GM19043 (cell line): ENCODE measurements around the gene B4GALT1.
A peak's percentile ranks its signal among the peaks of the same experiment; 100 is the strongest.
"Not testable (repeated sequence)": the region's sequence is repeated elsewhere in the genome, so short reads cannot be mapped to it uniquely, and the experiment has no call there.

ENCODE experiments used
- ATAC-seq: cut with Tn5 transposase; IDR thresholded peaks from one replicate; pipeline ENCODE4 v1.9.1; 2021; ENCODE audit warnings: low read depth; ENCODE audit not compliant: unreplicated experiment

B4GALT1 gene

DNA sequence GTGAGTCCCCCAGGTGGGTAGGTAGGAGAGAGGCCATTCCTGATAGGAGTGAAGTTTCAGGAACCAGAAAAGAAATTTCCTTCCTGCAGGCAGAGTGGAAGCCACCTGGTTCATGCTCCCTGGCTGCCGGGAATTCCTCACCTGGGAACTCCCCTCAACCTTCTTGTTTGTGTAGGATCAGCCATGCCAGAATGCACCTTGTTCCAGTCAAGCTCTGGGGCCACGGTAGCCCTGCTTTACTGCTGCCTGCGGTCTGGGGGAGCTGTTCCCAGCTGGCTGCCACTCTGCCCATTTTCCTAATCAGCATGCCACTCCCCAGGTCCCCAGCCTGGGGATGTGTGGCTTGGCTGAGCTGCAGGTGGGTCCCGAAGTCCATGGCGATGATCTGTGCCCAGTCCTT is 18.7 kb upstream of the B4GALT1 start:
- no peak for ATAC-seq

DNA sequence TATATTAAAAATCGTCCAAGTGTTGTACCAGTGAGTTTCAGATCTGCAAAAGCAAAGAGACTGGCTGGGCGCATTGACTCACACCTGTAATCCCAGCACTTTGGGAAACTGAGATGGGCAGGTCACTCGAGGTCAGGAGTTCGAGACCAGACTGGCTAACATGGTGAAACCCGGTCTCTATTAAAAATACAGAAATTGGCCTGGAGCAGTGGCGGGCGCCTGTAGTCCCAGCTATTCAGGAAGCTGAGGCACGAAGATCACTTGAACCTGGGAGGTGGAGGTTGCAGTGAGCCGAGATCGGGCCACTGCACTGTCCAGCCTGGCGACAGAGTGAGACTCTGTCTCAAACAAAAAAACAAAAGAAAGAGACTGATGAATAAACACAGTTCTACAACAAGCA is 18.3 kb upstream of the B4GALT1 start:
- no peak for ATAC-seq

DNA sequence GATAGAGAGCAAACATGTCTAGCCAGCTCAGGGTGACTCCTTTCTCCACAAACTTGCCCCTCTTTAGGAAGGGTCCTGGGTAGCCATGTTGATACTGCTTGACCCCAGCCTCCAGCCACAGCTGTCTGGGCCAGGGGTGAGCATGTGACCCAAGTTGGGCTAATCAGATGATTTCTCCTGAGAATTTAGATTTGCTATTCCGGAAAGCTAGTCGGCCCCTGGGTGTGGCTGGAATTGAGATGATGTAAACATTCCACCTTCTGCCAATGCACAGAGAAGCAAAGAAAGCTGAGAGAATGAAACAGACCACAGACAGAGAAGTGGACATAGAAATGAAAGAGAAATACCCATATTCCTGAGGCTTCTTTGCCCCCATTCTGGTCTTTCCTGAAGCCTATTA is 17.8 kb upstream of the B4GALT1 start:
- ATAC-seq = no peak

DNA sequence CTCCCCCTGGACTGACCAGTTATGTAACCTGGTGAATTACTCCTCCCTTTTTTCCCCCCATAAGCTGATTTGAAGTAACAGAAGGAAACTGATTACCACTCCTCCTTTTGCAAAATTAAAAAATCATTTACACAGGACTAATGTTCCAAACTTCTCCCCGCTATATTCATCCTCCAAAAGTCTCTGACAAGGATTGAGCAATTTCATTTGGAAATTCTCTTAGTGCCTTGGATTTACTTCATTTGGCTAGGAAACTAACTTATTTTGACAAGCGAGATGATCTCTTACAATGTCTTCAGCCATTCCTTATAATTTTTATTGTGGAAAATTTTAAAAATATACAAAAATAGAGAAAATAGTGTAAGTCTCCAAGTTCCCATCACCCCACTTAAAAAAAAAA is 15.4 kb upstream of the B4GALT1 start:
- no peak for ATAC-seq

DNA sequence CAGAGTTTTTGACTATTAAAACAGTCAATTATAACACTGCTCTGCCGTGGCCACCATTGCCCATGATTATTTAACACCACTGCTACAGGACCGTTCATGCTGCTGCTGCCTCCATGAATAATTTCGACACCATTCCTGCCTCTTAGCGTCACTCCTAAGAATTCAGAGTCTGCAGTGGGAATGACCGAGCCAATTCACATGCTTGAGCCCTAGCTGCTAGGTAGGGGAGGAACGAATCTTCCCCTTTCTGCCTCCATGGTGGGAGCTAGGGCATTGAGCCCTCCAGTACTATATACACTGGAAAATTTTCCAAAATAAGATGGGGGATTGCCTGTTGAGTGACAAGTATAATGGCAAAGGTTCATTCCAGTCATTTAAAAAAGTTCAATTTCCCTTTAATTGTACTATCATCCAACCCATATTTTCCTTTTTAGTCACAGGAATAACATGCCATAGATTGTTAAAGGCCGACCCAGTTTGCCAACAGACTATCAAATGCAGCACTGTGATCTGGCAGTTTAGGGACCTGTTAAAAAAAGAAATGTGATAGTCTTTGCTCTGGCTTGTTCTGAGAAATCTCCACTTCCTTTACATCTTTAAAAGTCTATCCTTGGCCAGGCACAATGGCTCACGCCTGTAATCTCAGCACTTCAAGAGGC is 13.5 kb upstream of the B4GALT1 start:
- no peak for ATAC-seq

DNA sequence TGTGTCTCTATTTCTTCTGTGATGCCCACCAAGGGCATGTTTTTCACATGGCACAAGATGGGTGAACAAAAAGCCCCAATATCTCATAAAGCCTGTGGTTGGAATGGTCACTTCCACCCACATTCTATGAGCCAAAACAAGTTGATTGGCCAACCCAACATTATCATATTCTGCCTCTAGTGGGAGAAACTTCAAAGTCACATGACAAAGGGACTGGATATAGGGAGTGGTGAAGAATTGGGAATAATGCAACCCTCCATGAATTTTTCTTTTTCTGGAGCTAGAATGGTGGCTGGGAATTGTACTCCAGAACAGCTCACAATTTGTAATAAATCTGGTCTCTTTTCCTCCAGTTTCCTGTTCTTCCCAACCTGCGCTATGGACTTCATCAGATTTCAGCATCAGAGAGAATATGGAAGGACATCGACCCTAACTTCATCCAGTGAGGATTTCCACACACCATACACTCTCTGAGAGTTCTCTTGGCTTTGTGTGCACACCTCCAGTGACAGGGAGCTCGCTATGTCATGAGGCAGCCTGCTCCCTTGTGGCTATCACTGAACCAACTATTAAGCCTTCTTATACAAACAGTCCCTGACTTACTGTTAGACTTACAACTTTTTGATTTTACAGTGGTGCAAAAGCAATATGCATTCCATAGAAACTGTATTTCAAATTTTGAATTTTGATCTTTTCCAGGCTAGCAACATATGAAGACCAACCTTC is 12.0 kb upstream of the B4GALT1 start:
- ATAC-seq = no peak

DNA sequence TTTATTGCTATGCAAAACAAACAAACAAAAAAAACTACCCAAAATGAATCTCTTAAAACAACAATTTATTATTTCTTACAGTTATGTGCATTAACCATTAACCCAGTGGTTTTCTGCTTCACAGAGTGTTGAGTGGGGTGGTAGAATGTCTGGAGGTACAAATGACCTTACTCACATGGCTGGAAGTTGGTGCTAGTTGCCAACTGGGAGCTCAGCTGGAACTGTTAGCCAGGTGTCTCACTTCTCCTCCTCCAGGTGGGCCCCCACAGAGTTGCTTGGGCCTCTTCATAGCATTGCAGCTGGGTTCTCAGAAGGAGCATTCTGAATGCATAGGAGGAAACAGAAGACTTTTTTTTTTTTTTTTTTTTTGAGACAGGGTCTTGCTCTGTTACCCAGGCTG is 10.5 kb upstream of the B4GALT1 start:
- peak; percentile 87 for ATAC-seq

DNA sequence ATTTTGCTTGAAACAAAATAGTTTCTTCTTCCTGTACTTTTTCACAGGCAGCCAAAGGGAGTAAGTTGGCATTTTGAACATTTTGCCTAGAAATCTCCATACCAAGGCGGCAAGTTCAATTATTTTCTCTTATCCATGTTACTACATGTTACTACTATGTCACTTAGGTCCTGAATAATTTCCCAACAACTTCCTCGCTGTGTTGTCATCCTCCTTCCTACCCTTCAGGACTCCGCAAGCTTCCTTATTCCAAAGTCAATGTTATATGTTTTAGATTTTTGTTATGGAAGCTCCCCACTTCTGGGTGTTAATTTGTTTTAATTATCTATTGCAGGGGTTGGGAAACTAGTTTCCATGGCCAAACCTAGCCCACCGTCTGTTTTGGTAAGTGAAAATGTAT is 9.9 kb upstream of the B4GALT1 start:
- ATAC-seq = no peak

DNA sequence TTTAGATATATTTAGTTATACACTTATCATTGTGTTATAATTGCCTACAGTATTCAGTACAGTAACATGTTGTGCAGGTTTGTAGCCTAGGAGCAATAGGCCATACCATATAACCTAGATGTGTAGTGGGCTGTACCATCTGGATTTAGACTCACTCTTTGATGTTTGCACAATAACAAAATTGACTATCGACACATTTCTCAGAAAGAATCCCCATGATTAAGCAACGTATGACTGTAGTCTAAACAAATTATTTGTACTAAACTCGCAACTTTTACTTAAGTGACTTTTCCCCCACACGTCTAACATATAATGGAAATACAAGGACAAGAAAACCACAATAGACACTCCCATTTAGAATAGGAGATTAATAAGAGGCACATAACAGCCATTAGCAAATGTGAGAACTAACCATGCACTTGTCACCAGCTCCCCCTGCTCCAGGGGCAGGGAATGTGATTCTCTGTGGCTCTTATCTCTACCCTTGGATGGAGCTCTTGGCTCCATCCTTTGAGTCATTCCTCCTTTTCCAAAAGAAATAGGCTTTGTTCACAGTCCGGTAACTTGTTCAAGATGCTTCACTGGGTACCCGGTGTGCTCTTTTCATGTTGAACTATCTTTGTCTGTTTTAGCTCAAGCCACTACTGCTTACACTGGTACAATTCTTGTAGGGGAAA is 8.7 kb upstream of the B4GALT1 start:
- ATAC-seq = no peak

DNA sequence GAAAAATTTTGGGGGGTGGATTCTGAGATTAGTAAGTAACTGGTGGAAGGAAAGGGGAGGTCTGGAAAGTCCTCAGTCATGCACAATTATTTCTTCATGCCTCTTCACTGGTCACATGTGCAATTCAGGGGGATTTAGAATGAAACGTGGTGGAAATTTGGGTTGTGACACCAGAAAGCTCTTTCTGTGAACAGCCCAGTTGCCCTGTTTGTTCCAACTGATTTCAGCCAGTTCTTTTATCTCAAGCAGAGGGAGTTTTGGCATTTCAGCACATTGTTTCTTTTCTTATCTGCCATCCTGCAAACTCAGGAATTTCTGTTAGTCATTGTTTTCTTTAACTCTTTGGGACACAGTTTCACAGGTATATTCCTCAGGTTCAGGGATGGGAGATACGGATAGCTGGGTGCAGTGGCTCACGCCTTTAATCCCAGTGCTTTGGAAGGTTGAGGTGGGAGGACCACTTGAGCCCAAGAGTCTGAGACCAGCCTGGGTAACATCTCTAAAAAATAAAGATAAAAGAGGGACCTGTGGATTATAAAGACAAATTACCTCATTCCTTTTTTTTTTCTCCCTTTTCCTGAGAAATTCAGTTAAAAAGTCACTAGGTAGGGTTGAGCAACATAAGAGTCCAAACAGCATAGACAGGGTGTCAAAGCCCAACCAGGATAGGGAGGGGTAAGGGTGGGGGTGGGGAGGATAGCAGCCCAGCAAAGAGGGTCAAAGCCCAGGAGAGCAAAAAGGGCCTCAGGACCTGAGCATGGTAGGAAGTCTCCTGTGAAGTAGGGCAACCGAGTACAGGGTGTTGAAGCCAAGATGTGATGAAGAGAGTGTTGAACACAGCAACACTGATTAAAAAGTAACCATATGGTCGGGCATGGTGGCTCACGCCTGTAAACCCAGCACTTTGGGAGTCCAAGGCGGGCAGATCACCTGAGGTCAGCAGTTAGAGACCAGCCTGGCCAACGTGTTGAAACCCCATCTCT is 5.4 kb upstream of the B4GALT1 start:
- no peak for ATAC-seq

DNA sequence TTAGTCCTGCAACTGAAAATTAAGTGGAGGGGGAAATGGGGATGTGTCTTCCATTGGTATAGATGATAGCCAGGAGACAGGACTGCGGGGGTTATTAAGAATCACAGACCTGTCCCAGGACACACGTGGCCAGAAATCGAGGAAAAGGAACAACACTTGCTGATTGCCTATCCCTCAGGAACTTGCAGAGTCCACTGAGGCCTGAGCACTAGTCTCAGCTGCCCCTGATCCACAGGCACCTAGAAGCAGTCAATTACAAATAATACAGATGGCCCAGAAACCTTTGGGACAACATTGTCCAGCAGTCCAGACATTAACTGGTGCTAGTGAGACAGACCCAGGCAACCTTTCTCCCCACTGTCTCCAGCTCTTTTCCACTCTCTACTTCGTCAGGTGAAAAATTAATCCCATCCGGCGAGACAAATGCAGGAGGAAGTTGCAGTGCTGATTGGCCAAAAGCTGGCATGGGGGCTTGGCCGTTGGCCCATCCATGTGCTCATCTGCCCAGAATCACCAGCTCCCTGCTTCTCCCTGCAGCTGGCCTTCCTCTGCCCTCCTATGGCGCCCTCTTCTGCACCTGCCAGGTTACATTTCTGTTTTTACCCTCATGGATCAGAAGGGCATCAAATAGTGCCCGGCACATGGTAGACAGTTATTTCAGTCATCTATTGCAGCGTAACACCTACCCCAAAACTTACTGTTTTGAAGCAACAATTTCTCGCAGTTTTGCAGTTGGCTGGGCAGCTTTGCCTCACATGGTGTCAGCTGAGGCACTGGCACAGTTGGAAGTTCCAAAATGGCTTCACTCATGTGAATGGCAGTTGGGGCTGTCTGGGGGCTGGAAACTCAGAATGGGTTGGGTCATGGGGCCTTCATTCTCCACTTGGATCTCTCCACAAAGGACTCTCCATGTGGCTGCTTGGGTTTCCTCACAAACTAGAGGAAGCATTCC is 3.6 kb upstream of the B4GALT1 start:
- ATAC-seq = no peak

DNA sequence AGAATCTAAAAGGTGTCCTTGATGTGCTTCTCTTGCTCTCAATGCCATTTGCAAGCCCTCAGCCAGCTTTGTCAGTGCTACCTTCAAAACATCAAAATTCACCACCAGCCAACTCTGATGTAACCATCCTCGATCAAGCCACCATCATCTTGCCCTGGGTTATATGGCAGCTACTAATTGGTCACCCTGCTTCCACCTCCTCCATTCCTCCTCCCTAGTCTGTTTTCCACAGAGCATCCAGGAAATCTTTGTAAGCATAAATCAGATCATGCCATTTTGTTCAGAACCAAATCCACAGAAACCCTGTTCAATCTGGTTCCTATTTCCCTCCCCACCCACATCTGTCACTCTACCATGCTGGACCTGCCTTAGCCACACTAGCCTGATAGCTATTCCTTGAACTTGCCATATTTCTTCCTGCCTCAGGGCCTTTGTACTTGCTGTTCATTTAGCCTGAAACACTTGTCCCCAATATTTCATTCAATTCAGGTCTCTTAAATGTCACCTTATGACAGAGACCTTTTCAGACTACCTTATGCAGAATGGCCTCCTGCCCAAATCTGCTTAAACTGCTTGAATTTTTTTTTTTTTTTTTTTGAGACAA is 1.9 kb upstream of the B4GALT1 start:
- ATAC-seq = no peak

DNA sequence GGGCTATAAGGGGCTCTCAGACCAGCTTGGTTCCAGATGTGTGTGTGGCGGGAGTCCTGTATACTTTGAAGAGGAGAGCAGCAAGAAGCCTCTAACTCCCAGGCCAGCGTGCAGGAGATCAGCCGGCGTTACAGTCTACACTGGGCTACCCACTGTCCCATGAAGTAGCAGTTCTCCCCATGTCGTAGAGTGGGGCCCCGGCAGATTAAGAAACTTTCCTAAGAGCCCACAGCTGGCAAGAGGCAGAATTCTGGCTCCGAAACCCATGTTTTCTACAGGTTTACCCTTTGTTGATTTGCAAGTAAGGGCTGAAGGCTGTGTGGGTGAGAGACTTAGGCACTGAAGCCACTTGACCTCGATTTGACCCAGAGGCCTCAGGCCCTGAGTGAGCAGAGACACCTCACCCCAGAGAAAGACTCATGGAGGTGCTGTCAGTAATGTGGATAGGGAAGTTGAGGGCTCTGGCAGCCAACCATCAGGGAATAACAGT is 881 bp upstream of the B4GALT1 start:
- ATAC-seq = no peak

DNA sequence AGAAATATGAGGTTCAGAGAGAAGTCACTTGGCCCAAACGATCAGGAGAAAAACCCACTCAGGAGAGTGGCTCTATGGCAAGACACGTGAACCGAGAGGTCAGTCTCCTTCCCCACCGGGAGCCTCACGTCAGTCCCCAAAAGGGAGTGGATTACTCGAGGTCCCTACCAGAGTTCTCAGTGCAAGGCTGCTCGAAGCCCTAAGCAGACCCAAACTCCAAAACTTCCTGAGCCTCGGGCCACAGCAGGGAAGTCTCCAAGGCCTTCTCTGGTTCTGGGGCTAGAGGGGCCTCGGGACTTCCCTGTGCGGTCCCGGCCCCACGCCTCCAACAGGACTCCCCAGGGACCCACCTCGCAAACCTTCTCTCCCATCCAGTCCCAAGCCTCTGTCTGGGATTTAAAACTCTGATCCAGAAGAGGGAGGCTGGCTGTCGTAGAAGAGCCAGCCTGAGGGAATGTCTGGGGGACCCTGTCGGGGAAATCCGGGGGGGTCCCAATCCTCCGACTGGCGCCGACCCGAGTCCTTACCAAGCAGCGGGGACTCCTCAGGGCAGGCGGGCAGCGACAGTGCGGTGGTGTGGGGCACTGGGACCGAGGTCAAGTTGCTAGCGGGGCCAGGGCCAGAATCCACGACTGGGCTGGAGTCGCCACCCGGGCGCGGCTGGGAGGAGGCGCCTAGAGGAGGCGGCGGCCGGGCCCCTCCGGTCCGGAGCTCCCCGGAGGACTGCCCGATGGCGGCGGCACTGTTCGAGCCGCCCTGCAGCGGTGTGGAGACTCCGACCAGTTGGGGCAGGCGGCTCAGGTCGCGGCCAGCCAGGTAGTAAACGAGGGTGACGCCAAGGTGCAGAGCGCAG is 679 bp downstream of the B4GALT1 start:
- ATAC-seq = peak; percentile 1

DNA sequence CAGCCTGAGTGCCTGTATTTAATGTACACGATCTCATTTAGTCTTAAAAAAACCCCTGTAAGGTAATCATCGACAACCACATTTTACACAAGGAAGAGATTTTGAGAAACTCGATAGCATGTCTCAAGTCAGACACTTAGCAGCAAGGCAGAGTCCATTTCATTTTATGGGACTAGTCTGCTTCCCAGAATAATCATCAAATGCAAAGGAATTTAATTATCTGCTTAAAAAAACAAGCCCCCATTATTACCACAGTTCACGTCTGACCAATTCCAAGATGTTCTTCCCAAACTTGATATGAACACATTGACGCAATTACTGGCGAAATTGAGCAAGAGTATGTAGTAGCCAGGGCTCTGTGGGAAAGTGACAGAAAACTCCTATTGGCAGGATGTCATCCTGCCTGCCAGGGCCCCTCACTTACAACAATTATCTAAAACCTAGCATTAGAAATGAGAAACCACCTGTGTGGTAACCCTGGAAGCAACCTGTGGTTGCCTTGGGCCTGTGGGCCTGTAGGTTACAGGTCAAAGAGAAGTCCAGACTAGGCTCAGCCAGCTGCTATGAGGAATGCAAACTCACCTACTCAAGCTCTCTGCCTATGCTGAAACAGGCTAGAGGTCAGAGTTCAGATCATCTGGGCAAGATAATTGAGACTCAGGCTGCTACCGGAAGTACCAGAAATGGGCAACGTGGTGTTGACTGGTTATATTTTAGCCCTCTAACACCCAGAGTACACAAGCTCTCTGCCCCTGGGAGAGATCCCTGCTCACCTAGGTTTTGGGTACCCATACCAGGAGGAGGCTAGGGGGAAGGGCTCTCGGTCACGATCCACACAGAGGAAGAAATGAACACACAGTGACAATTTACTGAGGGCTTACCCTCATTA is 1.6 kb downstream of the B4GALT1 start:
- ATAC-seq = no peak

DNA sequence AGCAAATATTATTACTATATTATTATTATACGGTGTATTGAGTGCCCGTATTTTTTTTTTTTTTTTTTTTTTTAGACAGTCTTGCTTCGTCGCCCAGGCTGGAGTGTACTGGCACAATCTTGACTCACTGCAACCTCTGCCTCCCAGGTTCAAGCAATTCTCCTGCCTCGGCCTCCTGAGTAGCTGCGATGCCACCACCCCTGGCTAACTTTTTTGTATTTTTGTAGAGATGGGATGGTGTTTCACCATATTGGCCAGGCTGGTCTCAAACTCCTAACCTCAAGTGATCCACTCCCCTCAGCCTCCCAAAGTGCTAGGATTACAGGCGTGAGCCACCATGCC is 2.2 kb downstream of the B4GALT1 start:
- ATAC-seq = not testable (repeated sequence)

DNA sequence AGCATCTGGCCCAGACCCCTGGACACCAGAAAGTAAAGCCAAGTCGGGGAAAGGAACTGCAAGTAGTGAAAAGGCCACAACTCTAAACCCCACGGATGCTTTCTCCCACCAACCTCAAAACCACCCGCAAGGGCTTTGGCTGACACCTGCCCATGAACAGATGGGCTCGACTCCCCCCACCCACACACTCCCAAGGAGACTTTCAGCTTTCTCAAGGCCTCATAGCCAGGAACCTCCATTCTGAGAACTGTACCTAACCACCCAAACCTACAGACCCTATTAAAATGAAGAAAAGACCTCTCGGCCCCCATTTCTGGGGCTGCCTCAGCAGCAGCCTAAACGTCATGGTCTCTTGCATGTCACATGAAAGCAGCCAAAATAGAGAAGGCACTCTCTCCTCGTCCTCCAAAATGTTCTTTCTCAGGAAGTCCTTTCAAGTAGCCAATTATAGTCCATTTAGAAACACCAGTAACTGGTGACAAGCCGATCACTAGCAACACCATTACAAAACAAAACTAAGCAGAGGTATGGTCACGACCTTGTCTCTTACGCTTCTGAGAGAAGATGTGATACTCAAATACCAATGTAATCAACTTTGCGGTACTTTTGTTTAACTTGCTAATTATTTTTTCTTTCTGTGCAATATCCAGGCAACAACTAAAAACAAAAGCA is 2.9 kb downstream of the B4GALT1 start:
- peak; percentile 22 for ATAC-seq
